Activated CD8-positive, alpha-beta memory T cell treated with anti-CD3 and anti-CD28 coated beads, Interleukin-2, amount 10 ng/mL, durations not matched to agents 7 days and 5 days (primary cell): ENCODE results near the gene ZFP92. TPM values are rescaled to one million over a fixed set of nuclear protein-coding genes. Genes with fewer than 3 reads are reported as not detected.
A peak's percentile ranks its signal among the peaks of the same experiment; 100 is the strongest.

ENCODE experiments used
- ATAC-seq: fragments of 150-1000 bp; cut with Tn5 transposase; one replicate; pipeline ENCODE4 v1.10.0; 2021; ENCODE audit warnings: moderate library complexity
- CTCF ChIA-PET: fragments of 350-600 bp; sonication (Branson Sonifier 250); formaldehyde crosslinking; loops from one replicate; lab custom pipeline; 2021; ENCODE audit warnings: antibody characterized with exemption; lab: Charles Lee
- DNase-seq: peaks from one replicate; pipeline ENCODE4 v3.0.0-alpha.2; 2020
- H3K27ac Mint-ChIP-seq: one replicate; pipeline ENCODE4 v1.8.0; 2021; ENCODE audit warnings: mild to moderate bottlenecking, mixed read lengths
- H3K27me3 Mint-ChIP-seq: one replicate; pipeline ENCODE4 v1.8.0; 2021; ENCODE audit warnings: mixed read lengths
- H3K36me3 Mint-ChIP-seq: one replicate; pipeline ENCODE4 v1.8.0; 2021; ENCODE audit warnings: mild to moderate bottlenecking, mixed read lengths
- H3K4me1 Mint-ChIP-seq: one replicate; pipeline ENCODE4 v1.8.0; 2021; ENCODE audit warnings: mixed read lengths
- H3K4me3 Mint-ChIP-seq: one replicate; pipeline ENCODE4 v1.8.0; 2021; ENCODE audit warnings: mild to moderate bottlenecking, moderate library complexity, mixed read lengths
- H3K9me3 Mint-ChIP-seq: one replicate; pipeline ENCODE4 v1.8.0; 2022; ENCODE audit warnings: low read depth, mixed read lengths
- total RNA-seq, 2 experiments: library from RNA; stranded (reverse); gene quantifications; one replicate each; pipeline ENCODE4 v1.2.3, GENCODE V29; 2021

The ZFP92 gene
- total RNA-seq, 2 experiments from 2014 or later: 1.7 to 2.2 TPM

DNA sequence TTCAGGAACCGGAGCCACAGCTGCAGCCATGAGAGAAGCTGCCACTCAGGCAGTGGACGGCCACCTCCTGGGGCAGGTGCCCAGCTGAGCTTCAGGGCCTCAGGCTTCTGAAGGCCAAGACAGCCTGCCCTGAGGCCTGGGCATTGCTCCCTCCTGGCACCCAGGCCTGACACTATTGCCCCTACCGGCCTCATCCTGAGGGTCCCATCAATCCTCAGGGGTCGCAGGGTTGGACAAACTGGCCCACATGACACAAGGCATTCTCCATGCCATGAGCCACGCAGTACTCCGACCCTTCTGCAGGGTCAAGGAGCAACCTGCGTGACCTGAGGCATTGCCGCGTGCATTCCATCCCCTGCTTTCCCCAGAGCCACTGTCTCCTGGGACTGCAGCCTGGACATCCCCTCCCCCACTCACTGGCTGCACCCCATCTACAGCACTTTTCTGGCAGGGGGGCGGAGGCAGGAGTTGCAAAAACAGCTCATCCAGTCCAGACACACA, 3.0 kb upstream of the ZFP92 start:
- H3K9me3 Mint-ChIP-seq: no peaks in the 10 kb centered on the region
- H3K36me3 Mint-ChIP-seq: no peaks in the 10 kb centered on the region
- ATAC-seq (no peak), DNase-seq (no peak)
- H3K4me1 Mint-ChIP-seq: peaks cover 22% of the 10 kb centered on the region
- H3K27ac Mint-ChIP-seq: no peak overlapping the region
- peaks cover 11% of the 10 kb centered on the region for H3K27me3 Mint-ChIP-seq
- H3K4me3 Mint-ChIP-seq: no peak overlapping the region
- CTCF ChIA-PET: interaction anchor here (1.2 kb wide), 1 partner anchor 9 kb away, joined by 3 read pairs; no protein-coding TSS in a partner anchor

DNA sequence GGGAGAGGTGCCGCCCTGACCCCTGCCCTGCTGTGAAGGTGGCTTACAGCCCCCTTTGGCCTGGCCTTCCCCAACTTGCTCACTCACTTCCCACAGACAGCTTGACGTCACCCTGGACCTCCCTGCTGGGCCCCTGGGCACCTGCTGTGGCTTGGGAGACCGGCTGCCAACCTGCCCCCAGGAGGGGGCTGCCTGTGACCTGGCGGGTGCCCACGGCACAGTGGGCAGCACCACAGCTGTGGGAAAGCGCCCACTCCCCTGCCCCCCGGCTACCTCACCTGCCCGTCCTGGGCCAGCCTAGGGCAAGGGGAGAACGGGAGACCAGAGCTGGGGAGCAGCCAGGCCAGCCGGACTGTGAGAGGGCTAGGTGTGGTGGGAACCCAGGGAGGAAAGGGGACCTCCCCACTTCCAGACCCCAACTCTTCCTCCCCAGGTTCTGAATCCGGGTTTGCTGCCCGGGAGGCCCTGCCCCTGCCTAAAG, 2.4 kb upstream of the ZFP92 start:
- ATAC-seq (no peak), DNase-seq (no peak)
- Mint-ChIP-seq H3K36me3 (no peaks in the 10 kb centered on the region), H3K4me1 (peaks cover 20% of the 10 kb centered on the region), H3K4me3 (no peak overlapping the region), H3K27ac (no peak overlapping the region), H3K27me3 (peaks cover 8% of the 10 kb centered on the region), H3K9me3 (no peaks in the 10 kb centered on the region)
- CTCF ChIA-PET: interaction anchor here (1.2 kb wide), 1 partner anchor 10 kb away, joined by 3 read pairs; no protein-coding TSS in a partner anchor

DNA sequence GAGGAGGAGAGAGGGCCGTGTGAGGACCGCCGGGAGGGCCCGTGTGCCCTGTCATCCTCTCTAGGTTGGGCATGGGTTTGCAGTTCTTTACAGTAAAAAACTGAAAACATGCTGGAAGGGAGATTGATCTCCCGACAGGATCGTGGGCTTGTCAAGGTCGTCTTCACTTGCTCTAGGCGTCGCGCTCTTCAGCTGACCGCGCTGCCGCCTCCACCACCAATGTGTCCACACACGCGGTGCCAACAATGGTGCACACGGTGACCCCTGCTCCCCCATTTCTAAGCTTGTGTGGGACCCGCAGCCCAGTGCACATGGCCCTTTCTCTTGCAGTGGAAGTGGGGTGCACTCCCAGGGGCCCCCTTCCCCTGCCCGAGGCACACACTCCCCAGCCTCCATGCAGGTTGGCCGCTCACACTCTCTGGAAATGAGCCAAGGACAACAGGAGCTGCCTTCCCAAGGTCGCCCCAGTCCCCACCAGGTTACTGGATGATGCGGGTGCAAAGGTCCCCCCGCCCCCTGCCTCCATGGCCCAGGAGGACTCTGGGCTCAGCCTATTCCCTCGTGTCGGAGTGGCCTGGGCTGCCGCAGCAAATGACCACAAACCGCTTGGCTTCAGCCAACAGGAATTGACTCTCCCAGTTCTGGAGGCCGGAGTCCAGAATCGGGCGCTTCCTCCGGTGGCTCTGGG, 1.7 kb upstream of the ZFP92 start:
- CTCF ChIA-PET: no interaction called here
- H3K27me3 Mint-ChIP-seq: peaks cover 8% of the 10 kb centered on the region
- H3K4me1 Mint-ChIP-seq: peaks cover 16% of the 10 kb centered on the region
- no peak overlapping the region for H3K27ac Mint-ChIP-seq
- DNase-seq (no peak), ATAC-seq (no peak)
- no peaks in the 10 kb centered on the region for H3K9me3 Mint-ChIP-seq
- H3K4me3 Mint-ChIP-seq: no peak overlapping the region
- H3K36me3 Mint-ChIP-seq: no peaks in the 10 kb centered on the region

DNA sequence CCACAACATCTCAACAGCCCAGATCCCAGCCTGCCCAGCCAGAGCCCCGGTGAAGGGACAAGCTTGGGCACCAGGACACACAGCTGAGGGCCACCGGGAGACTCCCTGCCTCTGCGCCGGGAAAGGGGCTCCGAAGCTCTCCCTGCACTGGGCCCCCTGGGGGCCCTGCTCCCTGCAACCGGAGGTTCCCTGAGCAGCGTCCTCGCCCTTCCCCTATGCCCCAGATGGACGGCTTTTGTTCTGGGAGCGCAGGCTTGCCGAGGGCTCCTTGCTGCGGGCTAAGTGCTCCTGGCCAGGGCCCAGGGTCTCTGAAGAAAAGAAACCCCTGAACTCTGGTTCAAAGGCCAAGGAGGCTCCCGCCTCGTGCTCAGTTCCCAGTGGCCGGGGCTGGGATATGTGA, 899 bp upstream of the ZFP92 start:
- no peak for DNase-seq
- Mint-ChIP-seq H3K27ac (no peak overlapping the region), H3K9me3 (no peaks in the 10 kb centered on the region), H3K4me3 (no peak overlapping the region), H3K4me1 (peaks cover 8% of the 10 kb centered on the region), H3K36me3 (no peaks in the 10 kb centered on the region), H3K27me3 (peaks cover 8% of the 10 kb centered on the region)
- CTCF ChIA-PET: no interaction called here
- ATAC-seq: no peak

DNA sequence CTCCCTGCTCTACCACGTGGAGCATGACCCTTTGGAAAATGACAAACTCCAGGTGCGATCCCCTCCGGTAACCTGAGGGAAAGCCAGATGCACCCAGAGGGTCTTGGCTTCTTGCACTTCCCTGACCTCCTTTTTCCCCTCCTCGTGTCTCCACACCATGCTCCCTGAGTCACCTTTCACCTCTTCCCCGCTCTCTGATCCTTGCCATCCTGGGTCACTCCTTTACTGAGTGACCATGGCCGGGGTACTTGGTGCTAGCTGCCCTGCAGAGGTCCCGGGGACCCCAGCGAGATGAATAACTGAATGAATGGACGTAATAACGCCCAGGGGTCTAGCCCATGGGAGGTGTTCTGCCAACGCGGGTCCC, 401 bp upstream of the ZFP92 start:
- Mint-ChIP-seq H3K27me3 (peaks cover 8% of the 10 kb centered on the region), H3K4me3 (peak overlapping the region; percentile 49), H3K9me3 (no peaks in the 10 kb centered on the region), H3K4me1 (peaks cover 8% of the 10 kb centered on the region), H3K27ac (no peak overlapping the region), H3K36me3 (no peaks in the 10 kb centered on the region)
- CTCF ChIA-PET: no interaction called here
- DNase-seq (no peak), ATAC-seq (no peak)

DNA sequence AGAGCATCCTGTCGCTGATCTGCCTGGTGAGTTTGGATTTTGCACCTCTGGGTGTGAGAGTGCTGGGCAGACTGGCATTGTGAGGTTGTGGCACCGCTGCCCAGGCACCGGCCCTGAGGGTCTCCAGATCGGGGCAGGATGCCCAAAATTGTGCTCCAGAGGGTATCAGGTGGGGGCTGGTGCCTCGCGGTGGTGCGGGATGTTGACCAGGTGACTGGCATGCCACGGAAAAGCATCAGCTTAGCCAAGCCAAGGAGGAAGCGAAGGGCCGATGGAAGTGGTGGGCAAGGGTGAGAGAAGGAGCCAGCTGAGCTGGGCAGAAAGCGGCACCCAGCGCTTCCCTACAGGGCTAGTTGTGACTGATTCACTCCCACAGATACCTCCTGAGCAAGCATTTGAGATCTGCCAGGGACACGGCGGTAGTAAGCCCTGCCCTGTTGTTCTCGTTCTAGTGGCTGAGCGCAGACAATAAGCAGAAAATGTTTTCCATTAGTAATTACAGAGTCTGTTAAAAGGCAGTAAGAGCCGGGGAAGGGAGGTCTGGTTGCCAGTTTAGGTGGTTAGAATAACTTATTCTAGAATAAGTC, 809 bp downstream of the ZFP92 start:
- DNase-seq (no peak), ATAC-seq (no peak)
- no peaks in the 10 kb centered on the region for H3K36me3 Mint-ChIP-seq
- peak overlapping the region; percentile 71 for H3K4me3 Mint-ChIP-seq
- H3K9me3 Mint-ChIP-seq: no peaks in the 10 kb centered on the region
- CTCF ChIA-PET: no interaction called here
- peaks cover 8% of the 10 kb centered on the region for H3K4me1 Mint-ChIP-seq
- no peak overlapping the region for H3K27ac Mint-ChIP-seq
- H3K27me3 Mint-ChIP-seq: peaks cover 8% of the 10 kb centered on the region

DNA sequence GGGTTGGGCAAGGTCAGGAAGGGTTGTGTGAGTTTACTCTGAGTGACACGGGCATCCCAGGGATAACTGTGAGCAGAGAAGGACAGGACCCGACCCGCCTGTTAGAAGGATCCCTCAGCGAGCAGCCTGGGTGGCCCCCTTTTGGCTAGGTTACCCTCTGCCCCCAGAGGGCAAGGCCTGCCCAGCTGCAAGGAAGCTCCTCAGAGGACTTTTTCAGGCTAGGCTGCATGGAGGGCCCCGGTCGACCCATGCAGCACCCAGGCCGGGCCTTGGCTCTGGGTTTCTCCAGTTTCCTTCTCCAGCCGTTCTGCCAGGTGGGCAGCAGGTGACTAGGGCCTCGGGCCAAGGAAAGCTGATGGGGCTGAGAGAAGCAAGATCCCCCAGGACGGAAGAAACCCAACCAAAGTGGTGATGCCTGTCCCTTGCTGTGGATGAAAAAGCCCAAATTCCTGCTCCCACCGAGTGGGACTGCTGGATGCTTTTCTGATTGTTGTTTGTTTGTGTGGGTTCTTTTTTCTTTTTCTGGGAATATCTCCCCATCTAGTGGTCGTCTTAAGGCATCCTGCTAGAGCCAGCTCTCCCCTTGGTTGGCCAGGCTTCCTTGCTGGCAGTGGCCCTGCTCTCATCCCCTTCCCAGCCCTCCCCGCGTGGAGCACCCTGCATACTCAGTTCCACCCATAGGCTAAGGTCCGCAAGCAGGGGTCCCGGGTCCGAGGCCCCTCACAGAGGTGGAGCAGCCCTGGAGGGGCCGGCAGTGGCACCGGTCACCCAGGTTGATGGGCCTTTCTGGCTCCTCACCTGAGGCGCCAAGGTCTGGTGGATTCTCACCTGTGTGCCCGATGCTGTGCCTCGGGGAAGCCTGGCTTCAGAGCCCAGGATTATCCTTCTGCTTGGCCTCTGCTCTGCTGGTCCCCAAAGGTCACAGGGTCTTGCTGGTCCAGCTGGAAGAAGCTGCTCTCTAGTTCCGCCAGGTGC, 1.8 kb downstream of the ZFP92 start:
- no peak overlapping the region for H3K4me3 Mint-ChIP-seq
- DNase-seq: no peak
- CTCF ChIA-PET: interaction anchor here (1.1 to 1.4 kb wide), 4 partner anchors 25 to 380 kb away, joined by 3 read pairs; no protein-coding TSS in a partner anchor
- no peak overlapping the region for H3K27ac Mint-ChIP-seq
- no peak for ATAC-seq
- no peaks in the 10 kb centered on the region for H3K36me3 Mint-ChIP-seq
- H3K9me3 Mint-ChIP-seq: no peaks in the 10 kb centered on the region
- peaks cover 8% of the 10 kb centered on the region for H3K27me3 Mint-ChIP-seq
- H3K4me1 Mint-ChIP-seq: peaks cover 8% of the 10 kb centered on the region

DNA sequence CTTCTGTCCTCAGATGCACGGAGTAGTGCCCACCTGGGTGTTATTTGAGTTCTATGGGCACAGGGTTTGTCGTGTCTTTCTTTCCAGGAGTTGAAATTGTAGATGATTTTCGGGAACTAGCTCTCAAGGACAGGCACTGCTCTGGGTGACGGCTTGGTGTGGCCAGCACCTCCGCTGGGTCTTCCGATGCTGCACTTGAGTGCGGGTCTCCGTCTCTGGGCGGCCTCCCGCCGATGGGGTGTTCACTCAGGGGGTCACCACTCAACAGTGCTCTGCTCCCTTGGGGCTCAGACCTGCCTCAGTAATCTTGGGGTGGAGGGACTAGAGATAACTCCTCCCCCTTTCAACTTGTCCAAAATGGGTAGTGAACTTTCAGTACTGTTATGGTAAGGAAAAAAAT, 2.5 kb downstream of the ZFP92 start:
- Mint-ChIP-seq H3K27ac (no peak overlapping the region), H3K4me3 (no peak overlapping the region), H3K9me3 (no peaks in the 10 kb centered on the region), H3K36me3 (no peaks in the 10 kb centered on the region), H3K4me1 (peaks cover 8% of the 10 kb centered on the region), H3K27me3 (peaks cover 8% of the 10 kb centered on the region)
- no peak for ATAC-seq
- CTCF ChIA-PET: interaction anchor here (1.1 to 1.4 kb wide), 2 partner anchors 25 to 56 kb away, joined by 3 read pairs; no protein-coding TSS in a partner anchor
- DNase-seq: no peak

DNA sequence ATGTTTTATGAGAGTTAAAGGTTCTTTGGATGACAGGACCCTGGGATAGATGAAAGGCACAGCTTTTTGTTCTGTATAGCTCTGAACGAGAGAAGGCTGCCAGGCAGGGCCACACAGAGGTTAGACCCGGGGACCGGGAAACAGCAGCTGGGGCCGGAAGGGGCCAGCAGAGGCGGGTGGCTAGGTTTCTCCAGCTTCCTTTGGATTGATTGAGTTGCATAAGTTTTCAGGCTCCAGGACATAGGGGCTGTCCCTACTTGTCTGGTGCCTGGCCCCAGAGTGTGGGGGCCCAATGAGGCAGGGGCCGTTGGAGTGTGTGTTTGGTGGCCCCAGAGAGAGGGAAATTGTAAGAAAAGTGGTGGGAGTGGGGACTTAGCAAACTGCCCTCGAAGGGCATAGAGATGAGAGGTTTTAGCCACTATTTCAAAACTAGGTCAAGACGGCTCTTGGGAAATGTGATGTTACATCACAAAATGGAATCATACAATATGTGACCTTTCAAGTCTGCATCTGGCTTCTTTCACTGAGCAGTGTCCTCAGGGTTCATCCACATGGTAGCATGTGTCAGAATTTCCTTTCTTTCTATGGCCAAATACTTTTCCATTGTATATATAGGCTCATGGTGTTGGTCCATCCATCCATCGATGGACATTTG, 3.7 kb downstream of the ZFP92 start:
- ATAC-seq: no peak
- CTCF ChIA-PET: no interaction called here
- no peaks in the 10 kb centered on the region for H3K36me3 Mint-ChIP-seq
- H3K4me1 Mint-ChIP-seq: peaks cover 8% of the 10 kb centered on the region
- H3K9me3 Mint-ChIP-seq: no peaks in the 10 kb centered on the region
- peaks cover 8% of the 10 kb centered on the region for H3K27me3 Mint-ChIP-seq
- no peak overlapping the region for H3K4me3 Mint-ChIP-seq
- no peak overlapping the region for H3K27ac Mint-ChIP-seq
- DNase-seq: no peak

DNA sequence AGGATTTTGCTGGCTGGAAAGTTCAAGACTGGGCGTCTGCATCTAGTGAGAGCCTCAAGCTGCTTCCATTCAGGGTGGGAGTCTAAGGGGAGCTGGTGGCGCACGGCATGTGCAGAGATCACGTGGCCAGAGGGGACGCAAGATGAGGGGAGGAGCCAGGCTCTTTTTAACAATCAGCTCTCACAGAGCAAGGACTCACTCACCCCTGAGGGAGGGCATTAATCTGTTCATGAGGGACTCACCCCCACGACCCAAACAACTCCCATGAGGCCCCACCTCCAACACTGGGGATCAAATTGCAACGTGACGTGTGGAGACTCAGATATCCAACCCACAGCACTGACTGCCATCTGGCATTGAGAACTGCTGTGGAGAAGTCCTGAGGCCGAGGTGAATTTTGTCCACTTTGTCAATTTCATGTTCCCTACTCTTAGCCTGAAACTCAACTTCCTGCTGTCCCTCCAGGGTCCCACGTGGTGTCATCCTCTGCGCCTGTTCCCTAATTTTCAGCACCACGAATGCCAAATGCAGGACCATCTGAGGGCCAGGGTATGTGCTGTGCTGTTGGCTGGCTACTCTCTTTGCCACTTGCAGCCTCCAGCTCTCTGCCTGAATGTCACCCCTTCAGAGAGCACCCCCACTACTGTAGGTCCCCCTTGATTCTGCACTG, 5.6 kb downstream of the ZFP92 start:
- Mint-ChIP-seq H3K27ac (no peak overlapping the region), H3K4me3 (no peak overlapping the region), H3K9me3 (no peaks in the 10 kb centered on the region), H3K27me3 (peaks cover 2% of the 10 kb centered on the region), H3K36me3 (no peaks in the 10 kb centered on the region), H3K4me1 (peaks cover 4% of the 10 kb centered on the region)
- CTCF ChIA-PET: no interaction called here
- DNase-seq (no peak), ATAC-seq (no peak)

DNA sequence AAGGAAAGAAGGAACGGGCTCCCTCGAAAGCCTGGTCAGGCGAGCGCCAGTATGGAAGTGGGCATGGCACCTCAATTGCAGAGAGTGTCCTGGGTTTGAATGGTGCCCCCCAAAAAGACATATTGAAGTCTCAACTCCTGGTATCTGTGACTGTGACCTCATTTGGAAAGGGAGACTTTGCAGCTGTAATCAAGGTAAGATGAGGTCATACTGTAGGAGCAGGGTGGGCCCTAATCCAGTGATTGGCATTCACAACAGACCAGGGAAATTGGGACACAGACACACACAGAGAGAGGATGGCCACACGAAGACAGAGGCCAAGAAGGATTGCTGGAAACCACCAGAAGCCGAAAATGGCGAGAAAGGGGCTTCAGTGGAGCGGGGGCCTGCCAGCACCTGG, 6.4 kb downstream of the ZFP92 start:
- Mint-ChIP-seq H3K4me3 (no peak overlapping the region), H3K9me3 (no peaks in the 10 kb centered on the region), H3K4me1 (no peaks in the 10 kb centered on the region), H3K27ac (no peak overlapping the region), H3K36me3 (no peaks in the 10 kb centered on the region), H3K27me3 (no peaks in the 10 kb centered on the region)
- ATAC-seq (no peak), DNase-seq (no peak)
- CTCF ChIA-PET: no interaction called here

DNA sequence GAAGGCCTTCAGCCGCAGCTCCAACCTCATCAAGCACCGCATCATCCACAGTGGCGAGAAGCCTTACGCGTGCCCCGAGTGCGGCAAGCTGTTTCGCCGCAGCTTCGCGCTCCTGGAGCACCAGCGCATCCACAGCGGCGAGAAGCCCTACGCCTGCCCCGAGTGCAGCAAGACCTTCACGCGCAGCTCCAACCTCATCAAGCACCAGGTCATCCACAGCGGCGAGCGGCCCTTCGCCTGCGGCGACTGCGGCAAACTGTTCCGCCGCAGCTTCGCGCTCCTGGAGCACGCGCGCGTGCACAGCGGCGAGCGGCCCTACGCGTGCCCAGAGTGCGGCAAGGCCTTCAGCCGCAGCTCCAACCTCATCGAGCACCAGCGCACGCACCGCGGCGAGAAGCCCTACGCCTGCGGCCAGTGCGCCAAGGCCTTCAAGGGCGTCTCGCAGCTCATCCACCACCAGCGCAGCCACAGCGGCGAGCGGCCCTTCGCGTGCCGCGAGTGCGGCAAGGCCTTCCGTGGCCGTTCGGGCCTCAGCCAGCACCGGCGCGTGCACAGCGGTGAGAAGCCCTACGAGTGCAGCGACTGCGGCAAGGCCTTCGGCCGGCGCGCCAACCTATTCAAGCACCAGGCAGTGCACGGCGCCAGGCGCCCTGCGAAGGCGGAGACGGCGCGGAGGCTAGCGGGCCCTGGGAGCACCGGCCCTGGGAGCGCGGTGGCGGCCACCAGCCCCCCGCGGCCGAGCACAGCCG, 9.8 kb downstream of the ZFP92 start:
- H3K4me1 Mint-ChIP-seq: no peaks in the 10 kb centered on the region
- no peak for ATAC-seq
- H3K4me3 Mint-ChIP-seq: no peak overlapping the region
- DNase-seq: no peak
- H3K9me3 Mint-ChIP-seq: no peaks in the 10 kb centered on the region
- CTCF ChIA-PET: no interaction called here
- no peak overlapping the region for H3K27ac Mint-ChIP-seq
- H3K27me3 Mint-ChIP-seq: no peaks in the 10 kb centered on the region
- H3K36me3 Mint-ChIP-seq: no peaks in the 10 kb centered on the region
